Stimulated activated memory B cell treated with anti-CD40 and anti-IgM and Interleukin-4, amounts not matched to agents 10 μg/mL and 1 μg/mL and 100 μg/mL, for 72 hours (primary cell): ENCODE results near the gene MAB21L4.
"Not testable (repeated sequence)": the region's sequence is repeated elsewhere in the genome, so short reads cannot be mapped to it uniquely, and the experiment has no call there.

Experiments used
- ATAC-seq: fragments of 150-1000 bp; cut with Tn5 transposase; 2 replicates; pipeline ENCODE4 v1.10.0; 2021
- H3K27ac Mint-ChIP-seq: one replicate; pipeline ENCODE4 v1.8.0; 2022; ENCODE audit warnings: mild to moderate bottlenecking, mixed read lengths
- H3K27me3 Mint-ChIP-seq: one replicate; pipeline ENCODE4 v1.8.0; 2022; ENCODE audit warnings: mixed read lengths
- H3K36me3 Mint-ChIP-seq: one replicate; pipeline ENCODE4 v1.8.0; 2022; ENCODE audit warnings: mixed read lengths
- H3K4me1 Mint-ChIP-seq: one replicate; pipeline ENCODE4 v1.8.0; 2022; ENCODE audit warnings: mixed read lengths
- H3K4me3 Mint-ChIP-seq: one replicate; pipeline ENCODE4 v1.8.0; 2022; ENCODE audit warnings: mild to moderate bottlenecking, moderate library complexity, mixed read lengths
- H3K9me3 Mint-ChIP-seq: one replicate; pipeline ENCODE4 v1.8.0; 2022; ENCODE audit warnings: mixed read lengths

The MAB21L4 gene

GRCh38 chr2:240855670-240856069, 40.3 kb downstream of the MAB21L4 start:
- Mint-ChIP-seq H3K9me3 (peaks cover 4% of the 10 kb centered on the region), H3K4me3 (no peak overlapping the region), H3K4me1 (no peaks in the 10 kb centered on the region), H3K27me3 (peaks cover 37% of the 10 kb centered on the region), H3K36me3 (no peaks in the 10 kb centered on the region), H3K27ac (no peak overlapping the region)
- no peak for ATAC-seq

- Mint-ChIP-seq H3K4me3 (no peak overlapping the region), H3K27me3 (peaks cover 27% of the 10 kb centered on the region), H3K4me1 (no peaks in the 10 kb centered on the region), H3K9me3 (peaks cover 9% of the 10 kb centered on the region), H3K27ac (no peak overlapping the region), H3K36me3 (no peaks in the 10 kb centered on the region)
- ATAC-seq = no peak
Observed at GRCh38 chr2:240852671-240853314, 43.2 kb downstream of the MAB21L4 start.

GRCh38 chr2:240851078-240851991, 44.6 kb downstream of the MAB21L4 start:
- no peak overlapping the region for H3K27ac Mint-ChIP-seq
- H3K4me1 Mint-ChIP-seq = no peaks in the 10 kb centered on the region
- H3K4me3 Mint-ChIP-seq = no peak overlapping the region
- peaks cover 11% of the 10 kb centered on the region for H3K9me3 Mint-ChIP-seq
- H3K36me3 Mint-ChIP-seq = no peaks in the 10 kb centered on the region
- ATAC-seq = peak; percentile 87
- peaks cover 19% of the 10 kb centered on the region for H3K27me3 Mint-ChIP-seq

DNA sequence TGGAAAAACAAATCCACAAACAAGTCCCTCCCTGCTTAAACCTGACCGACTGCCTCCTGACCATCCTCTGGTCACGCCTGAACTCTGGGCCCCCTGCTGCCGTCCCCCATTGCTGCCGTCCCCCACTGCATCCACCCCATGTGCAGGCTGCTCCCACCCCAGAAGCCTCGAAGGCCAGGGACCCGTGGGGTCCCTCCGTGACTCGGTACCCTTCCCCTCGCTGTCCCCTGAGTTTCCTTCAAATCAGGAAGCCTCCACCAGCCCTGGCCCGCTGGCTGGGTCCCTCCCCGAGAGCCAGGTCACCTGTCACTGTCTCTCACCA, 45.2 kb downstream of the MAB21L4 start:
- H3K36me3 Mint-ChIP-seq = no peaks in the 10 kb centered on the region
- H3K9me3 Mint-ChIP-seq = peaks cover 11% of the 10 kb centered on the region
- peaks cover 19% of the 10 kb centered on the region for H3K27me3 Mint-ChIP-seq
- ATAC-seq = no peak
- H3K27ac Mint-ChIP-seq = no peak overlapping the region
- H3K4me1 Mint-ChIP-seq = no peaks in the 10 kb centered on the region
- no peak overlapping the region for H3K4me3 Mint-ChIP-seq

- Mint-ChIP-seq H3K9me3 (peaks cover 13% of the 10 kb centered on the region), H3K27me3 (peaks cover 19% of the 10 kb centered on the region), H3K27ac (no peak overlapping the region), H3K4me3 (no peak overlapping the region), H3K4me1 (no peaks in the 10 kb centered on the region), H3K36me3 (no peaks in the 10 kb centered on the region)
- no peak for ATAC-seq
Observed at GRCh38 chr2:240850026-240850425, 45.9 kb downstream of the MAB21L4 start.

GRCh38 chr2:240848900-240849680, 46.9 kb downstream of the MAB21L4 start:
- H3K27ac Mint-ChIP-seq = no peak overlapping the region
- peaks cover 19% of the 10 kb centered on the region for H3K27me3 Mint-ChIP-seq
- H3K4me3 Mint-ChIP-seq = no peak overlapping the region
- ATAC-seq = no peak
- peaks cover 14% of the 10 kb centered on the region for H3K9me3 Mint-ChIP-seq
- H3K36me3 Mint-ChIP-seq = no peaks in the 10 kb centered on the region
- H3K4me1 Mint-ChIP-seq = no peaks in the 10 kb centered on the region

DNA sequence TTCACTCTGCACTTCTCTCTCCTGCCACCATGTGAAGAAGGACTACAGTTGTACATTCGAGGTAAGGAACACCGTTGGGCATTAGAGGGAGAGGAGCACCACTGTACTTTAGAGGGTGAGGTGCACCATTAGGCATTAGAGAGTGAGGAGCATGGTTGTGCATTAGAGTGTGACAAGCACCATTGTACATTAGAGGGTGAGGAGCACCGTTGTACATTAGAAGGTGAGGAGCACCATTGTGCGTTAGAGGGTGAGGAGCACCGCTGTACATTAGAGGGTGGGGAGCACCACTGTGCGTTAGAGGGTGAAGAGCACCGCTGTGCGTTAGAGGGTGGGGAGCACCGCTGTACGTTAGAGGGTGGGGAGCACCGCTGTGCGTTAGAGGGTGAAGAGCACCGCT, 48.1 kb downstream of the MAB21L4 start:
- Mint-ChIP-seq H3K4me1 (no peaks in the 10 kb centered on the region), H3K9me3 (peaks cover 13% of the 10 kb centered on the region), H3K36me3 (no peaks in the 10 kb centered on the region), H3K27me3 (peaks cover 19% of the 10 kb centered on the region), H3K4me3 (no peak overlapping the region), H3K27ac (no peak overlapping the region)
- no peak for ATAC-seq

- no peak for ATAC-seq
- Mint-ChIP-seq H3K4me3 (no peak overlapping the region), H3K4me1 (no peaks in the 10 kb centered on the region), H3K27ac (no peak overlapping the region), H3K27me3 (peaks cover 20% of the 10 kb centered on the region), H3K36me3 (no peaks in the 10 kb centered on the region), H3K9me3 (peaks cover 13% of the 10 kb centered on the region)
Observed at GRCh38 chr2:240846873-240847595, 48.9 kb downstream of the MAB21L4 start.

DNA sequence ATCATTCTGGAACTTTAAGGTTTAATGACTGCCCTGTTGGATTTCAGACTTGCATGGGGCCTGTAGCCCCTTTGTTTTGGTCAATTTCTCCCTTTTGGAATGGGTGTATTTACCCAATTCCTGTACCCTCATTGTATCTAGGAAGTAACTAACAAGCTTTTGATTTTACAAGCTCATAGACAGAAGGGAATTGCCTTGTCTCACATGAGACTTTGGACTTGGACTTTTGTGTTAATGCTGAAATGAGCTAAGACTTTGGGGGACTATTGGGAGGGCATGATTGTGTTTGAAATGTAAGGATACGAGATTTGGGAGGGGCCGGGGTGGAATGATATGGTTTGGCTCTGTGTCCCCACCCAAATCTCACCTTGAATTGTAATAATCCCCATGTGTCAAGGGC, 49.6 kb downstream of the MAB21L4 start:
- not testable (repeated sequence) for H3K27ac Mint-ChIP-seq, H3K4me3 Mint-ChIP-seq
- H3K9me3 Mint-ChIP-seq = peaks cover 13% of the 10 kb centered on the region

DNA sequence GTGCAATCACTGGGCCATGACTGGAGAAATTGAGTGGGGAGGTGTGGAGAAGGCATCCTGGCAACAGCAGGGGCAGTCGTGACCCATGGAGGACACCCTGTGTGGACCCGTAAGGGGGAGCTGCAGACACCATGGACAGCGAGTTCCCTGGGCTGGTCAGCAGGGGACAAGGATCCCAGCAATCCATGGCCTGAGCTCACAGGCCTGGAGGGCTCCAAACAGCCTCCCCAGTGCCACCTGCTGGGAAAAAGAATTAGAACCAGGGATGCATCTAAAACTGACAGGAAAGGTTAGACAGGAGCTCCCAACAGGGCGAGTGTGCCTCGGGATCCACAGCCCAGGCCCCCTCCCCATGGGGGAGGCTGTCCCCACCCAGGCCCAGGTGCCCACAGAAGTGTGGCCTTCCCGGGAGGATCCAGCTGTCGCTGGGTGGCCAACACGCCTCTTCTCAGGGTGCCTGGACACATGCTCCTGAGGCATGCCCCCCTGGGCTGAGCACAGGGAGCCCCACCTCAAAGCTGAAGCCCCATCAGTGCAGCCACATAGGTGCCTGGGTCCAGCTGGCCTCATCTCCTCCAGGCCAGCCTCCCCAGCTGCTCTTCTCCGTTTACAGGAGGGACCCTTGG, 55.4 kb downstream of the MAB21L4 start:
- no peak overlapping the region for H3K4me3 Mint-ChIP-seq
- H3K27me3 Mint-ChIP-seq = peaks cover 42% of the 10 kb centered on the region
- no peak overlapping the region for H3K27ac Mint-ChIP-seq
- no peaks in the 10 kb centered on the region for H3K4me1 Mint-ChIP-seq
- H3K9me3 Mint-ChIP-seq = peaks cover 6% of the 10 kb centered on the region
- no peaks in the 10 kb centered on the region for H3K36me3 Mint-ChIP-seq
- ATAC-seq = peak; percentile 32

More for the DNA sequence above, 49.6 kb downstream of the MAB21L4 start:
- not testable (repeated sequence) for H3K36me3 Mint-ChIP-seq, ATAC-seq, H3K4me1 Mint-ChIP-seq
- peaks cover 17% of the 10 kb centered on the region for H3K27me3 Mint-ChIP-seq

DNA sequence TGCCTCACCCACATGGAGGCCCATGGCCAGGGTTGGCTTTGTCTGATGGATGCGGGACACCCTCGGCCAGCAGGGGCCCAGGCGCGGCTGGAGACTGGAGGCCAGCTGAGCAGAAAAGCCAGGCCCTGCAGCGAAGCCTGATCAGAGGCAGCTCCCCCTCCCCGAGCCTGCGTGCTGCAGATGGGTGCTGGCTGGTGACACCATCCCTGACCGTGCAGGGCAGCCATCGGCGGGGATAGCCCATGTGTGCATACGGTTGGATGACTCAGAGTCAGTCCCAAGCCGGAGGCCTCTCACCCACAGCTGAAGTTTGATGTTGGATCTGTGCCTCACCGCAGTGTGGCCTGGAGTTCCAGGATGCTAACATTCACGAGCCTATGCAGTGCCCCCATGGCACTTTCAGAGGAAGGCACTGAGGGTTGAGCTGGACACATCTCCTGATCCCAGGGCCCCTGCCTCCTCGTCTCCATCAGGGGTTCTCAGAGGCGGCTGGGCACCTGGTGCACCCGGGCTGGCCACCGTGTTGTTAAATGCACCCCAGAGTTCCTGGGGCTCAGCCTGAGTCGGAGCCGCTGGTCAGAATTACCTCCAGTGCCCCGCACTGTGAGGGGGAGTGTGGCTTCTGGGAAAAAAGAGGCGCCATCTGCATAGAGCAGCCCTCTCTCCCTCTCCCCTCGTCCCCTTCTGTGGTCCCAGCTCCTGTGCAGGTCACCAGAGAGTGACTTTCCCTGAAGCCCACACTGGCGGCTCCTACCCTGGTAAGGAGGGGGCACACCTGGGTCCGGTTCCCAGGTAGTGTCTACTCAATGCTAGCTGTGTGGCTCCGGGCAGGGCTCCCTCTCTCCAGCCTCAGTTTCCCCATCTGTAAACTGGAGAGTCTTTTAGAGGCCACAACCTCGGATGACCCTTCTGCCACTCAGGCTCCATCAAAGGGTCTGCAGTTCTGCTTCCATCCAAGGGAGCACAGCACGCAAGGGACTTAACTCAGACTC, 56.5 kb downstream of the MAB21L4 start:
- H3K27ac Mint-ChIP-seq = no peak overlapping the region
- no peak for ATAC-seq
- no peaks in the 10 kb centered on the region for H3K4me1 Mint-ChIP-seq
- H3K27me3 Mint-ChIP-seq = peaks cover 45% of the 10 kb centered on the region
- no peaks in the 10 kb centered on the region for H3K36me3 Mint-ChIP-seq
- no peaks in the 10 kb centered on the region for H3K9me3 Mint-ChIP-seq
- no peak overlapping the region for H3K4me3 Mint-ChIP-seq

DNA sequence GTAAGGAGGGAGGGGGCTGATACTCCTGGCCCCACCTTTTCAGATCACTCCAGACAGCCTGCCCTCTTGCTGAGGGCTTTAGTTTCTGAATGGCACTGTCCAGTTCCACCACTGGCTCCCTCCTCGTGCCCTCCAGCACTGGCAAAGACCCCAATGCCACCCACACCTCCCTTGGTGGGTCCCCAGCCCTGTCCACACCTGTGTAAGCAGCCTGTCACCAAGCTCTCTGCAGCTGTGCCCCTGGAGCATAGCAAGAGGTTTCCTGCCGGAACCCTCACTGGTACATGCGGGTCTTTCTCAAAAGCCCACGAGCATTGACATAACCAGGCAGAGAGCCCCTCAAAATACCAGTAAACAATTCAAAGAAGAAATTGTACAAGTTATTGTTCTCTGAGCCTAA, 58.3 kb downstream of the MAB21L4 start:
- no peak overlapping the region for H3K4me3 Mint-ChIP-seq
- peaks cover 43% of the 10 kb centered on the region for H3K27me3 Mint-ChIP-seq
- no peaks in the 10 kb centered on the region for H3K36me3 Mint-ChIP-seq
- H3K4me1 Mint-ChIP-seq = peaks cover under 1% of the 10 kb centered on the region
- no peak overlapping the region for H3K27ac Mint-ChIP-seq
- no peak for ATAC-seq
- no peaks in the 10 kb centered on the region for H3K9me3 Mint-ChIP-seq

DNA sequence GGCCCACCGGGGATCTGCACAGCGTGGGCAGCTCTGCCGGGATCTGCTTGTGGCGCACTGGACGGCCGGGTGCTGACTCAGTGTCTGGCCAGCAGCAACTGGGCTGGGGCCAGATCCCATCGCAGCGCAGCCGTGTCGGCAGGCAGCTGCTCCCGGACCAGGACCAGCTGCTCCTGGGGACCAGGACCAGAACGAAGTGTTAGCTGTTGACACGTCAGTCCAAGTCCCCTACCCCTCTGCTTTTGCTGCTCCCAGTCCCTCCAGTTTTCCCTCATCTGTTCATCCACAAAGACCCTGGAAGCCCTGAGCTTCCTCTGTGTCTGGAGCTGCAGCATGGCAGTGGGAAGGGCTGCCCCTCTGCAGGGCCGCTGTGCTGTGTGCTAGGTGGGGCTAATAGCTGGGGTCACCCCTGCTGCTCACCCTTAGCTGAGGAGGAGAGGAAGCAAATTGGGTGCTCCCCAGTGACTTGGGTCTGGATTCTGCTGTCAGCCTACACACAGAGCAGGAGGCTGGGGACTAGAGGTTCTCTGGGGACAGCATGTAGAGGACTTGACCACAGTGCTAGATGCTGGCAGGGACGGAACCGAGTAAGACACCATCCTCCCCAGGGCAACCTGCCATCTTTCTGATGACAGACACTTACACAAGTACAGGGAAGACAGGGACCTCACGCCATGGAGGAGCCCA, 59.0 kb downstream of the MAB21L4 start:
- Mint-ChIP-seq H3K27me3 (peaks cover 36% of the 10 kb centered on the region), H3K27ac (no peak overlapping the region), H3K36me3 (no peaks in the 10 kb centered on the region), H3K4me1 (peaks cover 7% of the 10 kb centered on the region), H3K9me3 (no peaks in the 10 kb centered on the region), H3K4me3 (no peak overlapping the region)
- ATAC-seq = no peak
